Ascending aorta (tissue), 2 donors: ENCODE measurements around the gene DUOX1. TPM values are rescaled to one million over a fixed set of nuclear protein-coding genes. Genes with fewer than 3 reads are reported as not detected.
A peak's percentile ranks its signal among the peaks of the same experiment; 100 is the strongest.

Experiments
- DNase-seq, 2 donors: peaks; one replicate each; pipeline ENCODE4 v3.0.0-alpha.2; 2019; ENCODE audit warnings: low spot score in 2 of 2
- H3K27ac ChIP-seq, 2 donors: fragments of 200-600 bp; sonication (generic); one replicate each; pipeline ENCODE4 v1.5.1; 2016 to 2017; ENCODE audit warnings: mild to moderate bottlenecking in 1 of 2
- H3K27me3 ChIP-seq: fragments of 200-600 bp; sonication (generic); one replicate; pipeline ENCODE4 v1.5.1; 2017
- H3K36me3 ChIP-seq, 2 donors: fragments of 200-600 bp; sonication (generic); one replicate each; pipeline ENCODE4 v1.5.1; 2016
- H3K4me1 ChIP-seq, 2 donors: fragments of 200-600 bp; sonication (generic); one replicate each; pipeline ENCODE4 v1.5.1; 2016 to 2017; ENCODE audit warnings: mild to moderate bottlenecking in 1 of 2
- H3K4me3 ChIP-seq, 2 donors: fragments of 200-600 bp; sonication (generic); one replicate each; pipeline ENCODE4 v1.5.1; 2016 to 2017; ENCODE audit warnings: mild to moderate bottlenecking in 1 of 2
- H3K9me3 ChIP-seq, 2 donors: fragments of 200-600 bp; sonication (generic); one replicate each; pipeline ENCODE4 v1.5.1; 2016
- CTCF ChIP-seq, 3 experiments: fragments of 200-600 bp in 2 of 3; fragments of 450-650 bp in 1 of 3; sonication (generic) in 2 of 3; IDR thresholded peaks; one replicate each; pipeline ENCODE4 v1.5.1; 2016 to 2019; ENCODE audit warnings: antibody characterized with exemption in 3 of 3, mild to moderate bottlenecking in 1 of 3, moderate library complexity in 1 of 3
- intact Hi-C: fragments of 100-400 bp; cut with DNase I; formaldehyde crosslinking; loops from one replicate; pipeline ENCODE4 v1.15.1; 2023
- total RNA-seq: library from RNA; depleted of rRNA; stranded (reverse); fragments of >200 nt; gene quantifications from one replicate; pipeline ENCODE4 v1.1.0, GENCODE V29; 2016

DUOX1 gene
- total RNA-seq, 1 donor from 2014 or later = 2.7 TPM

DNA sequence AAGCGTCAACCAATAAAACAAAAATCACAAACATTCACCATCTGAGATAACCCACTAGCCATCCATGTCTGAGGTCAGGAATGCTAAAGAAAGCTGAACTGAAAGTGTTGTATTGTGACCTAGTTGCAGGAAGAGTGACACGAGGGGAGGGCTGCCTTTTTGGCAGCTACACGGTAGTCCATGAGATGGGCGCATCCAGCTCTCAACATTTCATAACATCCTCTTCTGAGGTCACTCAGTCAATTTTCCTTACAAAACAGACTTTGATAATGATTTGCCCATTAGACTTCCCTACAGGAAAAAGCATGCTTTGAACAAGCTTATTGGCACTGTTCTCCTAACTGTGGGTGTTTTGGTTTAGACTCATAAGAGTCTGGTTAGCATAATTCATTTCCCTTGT, 73.4 kb downstream of the DUOX1 start:
- TF ChIP-seq CTCF (IDR thresholded peaks at IDR 0.05) = no peak
- Histone ChIP-seq H3K4me1 (peaks cover 0 to 7% of the 10 kb centered on the region in 2 donors), H3K27me3 (no peaks in the 10 kb centered on the region), H3K36me3 (no peaks in the 10 kb centered on the region), H3K9me3 (no peaks in the 10 kb centered on the region), H3K27ac (peak overlapping the region; percentile 47 to 53), H3K4me3 (no peak overlapping the region)
- intact Hi-C loops = loop anchor here (5.0 kb wide), 1 partner anchor 666 kb away; the partner anchor contains the start of gene EIF3J
- DNase-seq = no peak

DNA sequence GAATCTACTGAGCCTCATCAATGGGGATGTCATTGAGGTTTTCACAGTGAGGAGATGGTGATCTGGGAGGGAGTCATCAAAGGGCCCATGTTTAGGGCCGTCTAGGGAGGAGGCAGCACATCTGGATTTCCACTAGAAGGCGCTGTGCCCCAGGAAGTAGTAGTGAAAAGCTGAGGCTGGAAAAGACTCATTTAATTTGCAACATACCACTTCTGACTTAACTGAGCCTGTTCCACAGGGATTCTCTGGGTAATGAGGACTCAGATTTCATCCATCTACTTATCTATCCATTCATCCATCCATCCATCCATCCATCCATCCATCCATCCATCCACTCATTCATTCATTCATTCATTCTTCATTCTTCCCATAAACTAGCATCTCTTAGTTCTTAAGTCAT, 75.4 kb downstream of the DUOX1 start:
- Histone ChIP-seq H3K27ac (peak overlapping the region in 1 of 2 donors; percentile 39), H3K9me3 (no peaks in the 10 kb centered on the region), H3K4me1 (peaks cover 0 to 7% of the 10 kb centered on the region in 2 donors), H3K27me3 (no peaks in the 10 kb centered on the region), H3K4me3 (no peak overlapping the region), H3K36me3 (no peaks in the 10 kb centered on the region)
- DNase-seq = no peak
- peak; percentile 24 to 74 (median 65) for TF ChIP-seq CTCF (IDR thresholded peaks at IDR 0.05)
- intact Hi-C loops = no loop called here

GRCh38 chr15:45212493-45212892, 82.7 kb downstream of the DUOX1 start:
- H3K4me1 ChIP-seq = no peaks in the 10 kb centered on the region
- no peak for TF ChIP-seq CTCF (IDR thresholded peaks at IDR 0.05)
- no peaks in the 10 kb centered on the region for H3K9me3 ChIP-seq
- no peaks in the 10 kb centered on the region for H3K27me3 ChIP-seq
- no peak overlapping the region for H3K4me3 ChIP-seq
- DNase-seq = no peak
- H3K36me3 ChIP-seq = no peaks in the 10 kb centered on the region
- intact Hi-C loops = no loop called here
- no peak overlapping the region for H3K27ac ChIP-seq

Other genes with a start within 250 kb of the DUOX1 start
- gene TERB2, start 173.3 kb upstream of the DUOX1 start, total RNA-seq = not detected
- gene SORD, start 106.8 kb upstream of the DUOX1 start, total RNA-seq = 6.5 TPM
- gene DUOX2, start 15.8 kb upstream of the DUOX1 start, total RNA-seq = 2.3 TPM
- gene DUOXA2, start 15.7 kb upstream of the DUOX1 start, total RNA-seq = 0.32 TPM
- 4.2 TPM for gene DUOXA1, start 115 bp upstream of the DUOX1 start, total RNA-seq
- gene SHF, start 58.0 kb downstream of the DUOX1 start, total RNA-seq = 75.0 TPM
- not detected for gene SLC28A2, start 122.2 kb downstream of the DUOX1 start, total RNA-seq
- 6.1 TPM for gene GATM, start 248.6 kb downstream of the DUOX1 start, total RNA-seq